SKM-1 treated with dmso at 0.1 percent for 144 hours (cell line): Measurements from ENCODE around the gene CDC16.
"Not testable (repeated sequence)": the region's sequence is repeated elsewhere in the genome, so short reads cannot be mapped to it uniquely, and the experiment has no call there.

Experiments
- DNase-seq: peaks from one replicate; lab custom pipeline; 2025; ENCODE audit not compliant: unreplicated experiment; lab: John Stamatoyannopoulos, UW

CDC16 gene

GRCh38 chr13:114226699-114227323 lies 7.9 kb upstream of the CDC16 start:
- DNase-seq, result peak; percentile 67

- no peak for DNase-seq
Measured at GRCh38 chr13:114227528-114227927, 7.2 kb upstream of the CDC16 start.

- no peak for DNase-seq
Measured at GRCh38 chr13:114228176-114228575, 6.5 kb upstream of the CDC16 start.

GRCh38 chr13:114229506-114229905 lies 5.2 kb upstream of the CDC16 start:
- no peak for DNase-seq

GRCh38 chr13:114230117-114230516 lies 4.6 kb upstream of the CDC16 start:
- peak; percentile 45 for DNase-seq

- no peak for DNase-seq
Measured at GRCh38 chr13:114230575-114230974, 4.1 kb upstream of the CDC16 start.

GRCh38 chr13:114231886-114232285 lies 2.8 kb upstream of the CDC16 start:
- no peak for DNase-seq

GRCh38 chr13:114234266-114234644 lies 442 bp upstream of the CDC16 start:
- DNase-seq, result no peak

GRCh38 chr13:114235697-114236096 lies 1.0 kb downstream of the CDC16 start:
- no peak for DNase-seq

GRCh38 chr13:114236227-114236626 lies 1.5 kb downstream of the CDC16 start:
- no peak for DNase-seq

GRCh38 chr13:114237415-114238112 lies 2.9 kb downstream of the CDC16 start:
- DNase-seq, result no peak

- DNase-seq, result no peak
Measured at GRCh38 chr13:114241918-114242317, 7.2 kb downstream of the CDC16 start.

- no peak for DNase-seq
Measured at GRCh38 chr13:114243971-114244370, 9.3 kb downstream of the CDC16 start.

- DNase-seq, result no peak
Measured at GRCh38 chr13:114244637-114245036, 9.9 kb downstream of the CDC16 start.

GRCh38 chr13:114248011-114248410 lies 13.3 kb downstream of the CDC16 start:
- no peak for DNase-seq

- DNase-seq, result no peak
Measured at GRCh38 chr13:114249077-114249476, 14.4 kb downstream of the CDC16 start.

GRCh38 chr13:114251639-114252440 lies 17.1 kb downstream of the CDC16 start:
- not testable (repeated sequence) for DNase-seq

- peak; percentile 37 for DNase-seq
Measured at GRCh38 chr13:114256547-114256946, 21.9 kb downstream of the CDC16 start.

GRCh38 chr13:114257014-114257413 lies 22.3 kb downstream of the CDC16 start:
- no peak for DNase-seq

GRCh38 chr13:114258589-114258988 lies 23.9 kb downstream of the CDC16 start:
- no peak for DNase-seq

GRCh38 chr13:114259374-114259773 lies 24.7 kb downstream of the CDC16 start:
- DNase-seq, result no peak

- DNase-seq, result no peak
Measured at GRCh38 chr13:114259974-114260373, 25.3 kb downstream of the CDC16 start.
